ENCODE measurements around the gene GPR137C. TPM values are rescaled to one million over a fixed set of nuclear protein-coding genes. Genes with fewer than 3 reads are reported as not detected.

The GPR137C gene
- total RNA-seq, 2 experiments from 2014 or later = 0.45 to 0.47 TPM

GRCh38 chr14:52660325-52660724, 107.7 kb downstream of the GPR137C start:
- Mint-ChIP-seq H3K27me3 (no peaks in the 10 kb centered on the region), H3K9me3 (no peaks in the 10 kb centered on the region), H3K27ac (no peak overlapping the region), H3K36me3 (peaks cover 23% of the 10 kb centered on the region), H3K4me3 (no peak overlapping the region), H3K4me1 (peaks cover 2% of the 10 kb centered on the region)
- no peak for DNase-seq
- ATAC-seq (ENCODE audit: low read depth) = no peak
- POLR2A ChIA-PET = no interaction called here

GRCh38 chr14:52660832-52661231, 108.2 kb downstream of the GPR137C start:
- Mint-ChIP-seq H3K4me1 (peaks cover 5% of the 10 kb centered on the region), H3K9me3 (no peaks in the 10 kb centered on the region), H3K27me3 (no peaks in the 10 kb centered on the region), H3K27ac (no peak overlapping the region), H3K36me3 (peaks cover 26% of the 10 kb centered on the region), H3K4me3 (no peak overlapping the region)
- POLR2A ChIA-PET = no interaction called here
- no peak for ATAC-seq (ENCODE audit: low read depth)
- DNase-seq = no peak

GRCh38 chr14:52661314-52661713, 108.7 kb downstream of the GPR137C start:
- Mint-ChIP-seq H3K4me1 (peaks cover 5% of the 10 kb centered on the region), H3K36me3 (peaks cover 28% of the 10 kb centered on the region), H3K27ac (no peak overlapping the region), H3K9me3 (no peaks in the 10 kb centered on the region), H3K4me3 (no peak overlapping the region), H3K27me3 (no peaks in the 10 kb centered on the region)
- DNase-seq = no peak
- no peak for ATAC-seq (ENCODE audit: low read depth)
- POLR2A ChIA-PET = no interaction called here

- H3K9me3 Mint-ChIP-seq = no peaks in the 10 kb centered on the region
- peaks cover 5% of the 10 kb centered on the region for H3K4me1 Mint-ChIP-seq
- peaks cover 27% of the 10 kb centered on the region for H3K36me3 Mint-ChIP-seq
- ATAC-seq (ENCODE audit: low read depth) (no peak), DNase-seq (no peak)
- no peaks in the 10 kb centered on the region for H3K27me3 Mint-ChIP-seq
- H3K27ac Mint-ChIP-seq = no peak overlapping the region
- no peak overlapping the region for H3K4me3 Mint-ChIP-seq
- POLR2A ChIA-PET = no interaction called here
Observed at GRCh38 chr14:52663850-52664249, 111.2 kb downstream of the GPR137C start.

GRCh38 chr14:52678591-52678990, 126.0 kb downstream of the GPR137C start:
- Mint-ChIP-seq H3K4me3 (no peak overlapping the region), H3K36me3 (peaks cover 30% of the 10 kb centered on the region), H3K27me3 (no peaks in the 10 kb centered on the region), H3K27ac (no peak overlapping the region), H3K9me3 (no peaks in the 10 kb centered on the region), H3K4me1 (peaks cover 11% of the 10 kb centered on the region)
- POLR2A ChIA-PET = no interaction called here
- DNase-seq (no peak), ATAC-seq (ENCODE audit: low read depth) (no peak)

GRCh38 chr14:52683985-52684520, 131.4 kb downstream of the GPR137C start:
- POLR2A ChIA-PET = interaction anchor here (1.0 kb wide), 1 partner anchor 11 kb away, joined by 4 read pairs; the partner anchor contains the start of gene ERO1A
- ATAC-seq (ENCODE audit: low read depth) (no peak), DNase-seq (no peak)
- no peaks in the 10 kb centered on the region for H3K27me3 Mint-ChIP-seq
- H3K4me3 Mint-ChIP-seq = no peak overlapping the region
- peaks cover 30% of the 10 kb centered on the region for H3K36me3 Mint-ChIP-seq
- no peaks in the 10 kb centered on the region for H3K9me3 Mint-ChIP-seq
- H3K4me1 Mint-ChIP-seq = peaks cover 45% of the 10 kb centered on the region
- no peak overlapping the region for H3K27ac Mint-ChIP-seq

- peaks cover 37% of the 10 kb centered on the region for H3K36me3 Mint-ChIP-seq
- H3K27me3 Mint-ChIP-seq = no peaks in the 10 kb centered on the region
- ATAC-seq (ENCODE audit: low read depth) (no peak), DNase-seq (no peak)
- peaks cover 52% of the 10 kb centered on the region for H3K4me1 Mint-ChIP-seq
- H3K27ac Mint-ChIP-seq = peak overlapping the region; percentile 1
- H3K4me3 Mint-ChIP-seq = no peak overlapping the region
- POLR2A ChIA-PET = no interaction called here
- no peaks in the 10 kb centered on the region for H3K9me3 Mint-ChIP-seq
Observed at GRCh38 chr14:52686176-52686575, 133.5 kb downstream of the GPR137C start.

Other genes with a start within 250 kb of the GPR137C start
- 100 to 1,000 TPM; 115 to 119 TPM for gene PTGER2, start 238.5 kb upstream of the GPR137C start, total RNA-seq
- 10 to 100 TPM; 10.1 to 13.2 TPM for gene TXNDC16, start 331 bp upstream of the GPR137C start, total RNA-seq
- gene ERO1A, start 142.7 kb downstream of the GPR137C start, total RNA-seq = 100 to 1,000 TPM; 185 to 203 TPM
- gene PSMC6, start 154.4 kb downstream of the GPR137C start, total RNA-seq = 10 to 100 TPM; 79.9 to 80.7 TPM
- gene STYX, start 177.3 kb downstream of the GPR137C start, total RNA-seq = 10 to 100 TPM; 25.1 to 29.5 TPM
- gene GNPNAT1, start 238.8 kb downstream of the GPR137C start, total RNA-seq = 10 to 100 TPM in 1 of 2 experiments, 1 to 10 TPM in 1; 9.7 to 12.3 TPM

Measured in activated naive CD8-positive, alpha-beta T cell treated with anti-CD3 and anti-CD28 coated beads, Interleukin-2, amount 10 ng/mL, durations not matched to agents 7 days and 5 days (primary cell).